SK-N-SH treated with all-trans-retinoic acid at 6 μM for 48 hours (cell line): ENCODE measurements around the gene CD101.

Experiments used
- ATAC-seq: fragments of 200-7000 bp; cut with Tn5 transposase; 3 replicates; pipeline ENCODE4 v1.9.1; 2020; ENCODE audit warnings: mild to moderate bottlenecking, moderate library complexity
- ARNTL ChIP-seq: fragments of 450-650 bp; formaldehyde crosslinking; IDR thresholded peaks from 2 replicates; pipeline ENCODE4 v1.5.0; 2020; ENCODE audit warnings: low read depth, mild to moderate bottlenecking, moderate library complexity, borderline replicate concordance
- BACH2 ChIP-seq: fragments of 250-450 bp; sonication (Bioruptor Pico); IDR thresholded peaks from 2 replicates; pipeline ENCODE4 v1.9.0; 2021; ENCODE audit warnings: mild to moderate bottlenecking, borderline replicate concordance
- CREB5 ChIP-seq: fragments of 250-450 bp; sonication (Bioruptor Pico); IDR thresholded peaks from 2 replicates; pipeline ENCODE4 v1.5.1; 2020; ENCODE audit warnings: low read depth, mild to moderate bottlenecking, moderate library complexity
- CSDC2 ChIP-seq: fragments of 250-450 bp; sonication (Bioruptor Pico); IDR thresholded peaks from 2 replicates; pipeline ENCODE4 v1.5.0; 2020; ENCODE audit warnings: mild to moderate bottlenecking, moderate library complexity
- CSRNP3 ChIP-seq: fragments of 250-450 bp; sonication (Bioruptor Pico); IDR thresholded peaks from 2 replicates; pipeline ENCODE4 v1.5.1; 2021; ENCODE audit warnings: mild to moderate bottlenecking, moderate library complexity
- ESRRG ChIP-seq: fragments of 250-450 bp; sonication (Bioruptor Pico); IDR thresholded peaks from 2 replicates; pipeline ENCODE4 v1.6.1; 2021; ENCODE audit warnings: mild to moderate bottlenecking
- GLIS3 ChIP-seq: fragments of 250-450 bp; sonication (Bioruptor Pico); IDR thresholded peaks from 2 replicates; pipeline ENCODE4 v1.5.0; 2020; ENCODE audit warnings: mild to moderate bottlenecking, moderate library complexity
- OSR1 ChIP-seq: fragments of 250-450 bp; sonication (Bioruptor Pico); IDR thresholded peaks from 2 replicates; pipeline ENCODE4 v1.8.0; 2022; ENCODE audit warnings: moderate library complexity, mild to moderate bottlenecking, inconsistent platforms
- PATZ1 ChIP-seq: fragments of 250-450 bp; sonication (Bioruptor Pico); IDR thresholded peaks from 2 replicates; pipeline ENCODE4 v1.8.0; 2020; ENCODE audit warnings: mild to moderate bottlenecking, moderate library complexity, borderline replicate concordance
- POU6F1 ChIP-seq: fragments of 250-450 bp; sonication (Bioruptor Pico); IDR thresholded peaks from 2 replicates; pipeline ENCODE4 v1.8.0; 2021; ENCODE audit warnings: low read depth, mild to moderate bottlenecking, moderate library complexity, borderline replicate concordance
- PPARA ChIP-seq: fragments of 250-450 bp; sonication (Bioruptor Pico); IDR thresholded peaks from 2 replicates; pipeline ENCODE4 v1.5.0; 2020; ENCODE audit warnings: mild to moderate bottlenecking, borderline replicate concordance
- RARB ChIP-seq: fragments of 250-450 bp; sonication (Bioruptor Pico); IDR thresholded peaks from 2 replicates; pipeline ENCODE4 v1.8.0; 2021; ENCODE audit warnings: mild to moderate bottlenecking, moderate library complexity
- SNAI2 ChIP-seq: fragments of 250-450 bp; sonication (Bioruptor Pico); IDR thresholded peaks from 2 replicates; pipeline ENCODE4 v1.5.0; 2020; ENCODE audit warnings: mild to moderate bottlenecking, moderate library complexity
- TCF4 ChIP-seq: fragments of 250-450 bp; sonication (Bioruptor Pico); IDR thresholded peaks from 2 replicates; pipeline ENCODE4 v1.8.0; 2021; ENCODE audit warnings: mild to moderate bottlenecking, moderate library complexity, borderline replicate concordance
- TOX ChIP-seq: fragments of 250-450 bp; sonication (Bioruptor Pico); IDR thresholded peaks from 2 replicates; pipeline ENCODE4 v1.8.0; 2021; ENCODE audit warnings: mild to moderate bottlenecking, moderate library complexity, borderline replicate concordance
- TSHZ2 ChIP-seq: fragments of 250-450 bp; sonication (Bioruptor Pico); IDR thresholded peaks from 2 replicates; pipeline ENCODE4 v1.5.0; 2020; ENCODE audit warnings: mild to moderate bottlenecking, moderate library complexity
- ZC3H10 ChIP-seq: fragments of 250-450 bp; sonication (Bioruptor Pico); IDR thresholded peaks from 2 replicates; pipeline ENCODE4 v1.5.1; 2021; ENCODE audit warnings: mild to moderate bottlenecking, moderate library complexity
- ZFP3 ChIP-seq: fragments of 250-450 bp; sonication (Bioruptor Pico); IDR thresholded peaks from 2 replicates; pipeline ENCODE4 v1.5.0; 2020; ENCODE audit warnings: mild to moderate bottlenecking, moderate library complexity
- ZFP30 ChIP-seq: fragments of 450-650 bp; formaldehyde crosslinking; IDR thresholded peaks from 2 replicates; pipeline ENCODE4 v1.5.0; 2022; ENCODE audit warnings: mild to moderate bottlenecking, moderate library complexity
- ZNF565 ChIP-seq: fragments of 450-650 bp; formaldehyde crosslinking; conservative IDR thresholded peaks from 2 replicates; pipeline ENCODE4 v1.5.0; 2020; ENCODE audit warnings: low read depth, mild to moderate bottlenecking, moderate library complexity
- ZNF70 ChIP-seq: fragments of 450-650 bp; formaldehyde crosslinking; IDR thresholded peaks from 2 replicates; pipeline ENCODE4 v1.5.0; 2020; ENCODE audit warnings: mild to moderate bottlenecking, moderate library complexity
- ZNF8 ChIP-seq: fragments of 450-650 bp; formaldehyde crosslinking; IDR thresholded peaks from 2 replicates; pipeline ENCODE4 v1.5.0; 2020; ENCODE audit warnings: mild to moderate bottlenecking, moderate library complexity

The CD101 gene

GRCh38 chr1:117034791-117035290, 33.3 kb downstream of the CD101 start:
- no peak for ATAC-seq
- TF ChIP-seq SNAI2, result no peak
- no peak for TF ChIP-seq TOX (CRISPR knock-in tag)
- no peak for TF ChIP-seq ZNF565
- TF ChIP-seq OSR1 (CRISPR knock-in tag), result no peak
- no peak for TF ChIP-seq CSRNP3 (CRISPR knock-in tag)
- TF ChIP-seq CSDC2 (CRISPR knock-in tag), result no peak
- no peak for TF ChIP-seq ESRRG (CRISPR knock-in tag)
- TF ChIP-seq ZNF8 (CRISPR knock-in tag), result no peak

GRCh38 chr1:117036018-117036461, 34.5 kb downstream of the CD101 start:
- TF ChIP-seq ZFP30 (CRISPR knock-in tag) (no peak), BACH2 (CRISPR knock-in tag) (no peak), CSDC2 (CRISPR knock-in tag) (no peak), RARB (CRISPR knock-in tag) (no peak), GLIS3 (no peak), OSR1 (CRISPR knock-in tag) (no peak), SNAI2 (no peak), PPARA (CRISPR knock-in tag) (no peak), TOX (CRISPR knock-in tag) (no peak), CREB5 (CRISPR knock-in tag) (no peak), POU6F1 (CRISPR knock-in tag) (no peak), CSRNP3 (CRISPR knock-in tag) (no peak), ZFP3 (no peak), ZNF70 (CRISPR knock-in tag) (no peak), ZNF8 (CRISPR knock-in tag) (no peak), TCF4 (no peak), TSHZ2 (no peak), ARNTL (CRISPR knock-in tag) (no peak), ZC3H10 (CRISPR knock-in tag) (no peak), PATZ1 (CRISPR knock-in tag) (no peak)
- TF ChIP-seq, all 23 proteins: peak for 0
- ATAC-seq, result no peak
